GM19372 (cell line): ENCODE data around the gene TMPRSS6.

Source experiments
- ATAC-seq: cut with Tn5 transposase; IDR thresholded peaks from one replicate; pipeline ENCODE4 v1.9.1; 2021; ENCODE audit warnings: mild to moderate bottlenecking, low read depth, moderate library complexity; ENCODE audit not compliant: unreplicated experiment

The TMPRSS6 gene

GRCh38 chr22:37119872-37120271 is 10.4 kb upstream of the TMPRSS6 start:
- ATAC-seq = no peak

DNA sequence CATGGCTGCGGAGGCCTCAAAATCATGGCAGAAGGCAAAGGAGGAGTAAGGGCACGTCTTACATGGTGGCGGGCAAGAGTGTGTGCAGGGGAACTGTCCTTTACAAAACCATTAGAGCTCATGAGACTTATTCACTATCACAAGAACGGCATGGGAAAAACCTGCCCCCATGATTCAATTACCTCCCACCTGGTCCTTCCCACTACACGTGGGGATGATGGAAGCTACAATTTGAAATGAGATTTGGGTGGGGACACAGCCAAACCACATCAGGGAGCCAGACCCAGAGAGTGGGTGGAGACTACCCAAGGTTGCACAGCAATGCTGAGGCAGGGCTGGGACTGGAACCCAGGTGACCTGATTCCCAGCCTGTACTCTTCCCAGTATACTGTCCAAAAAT is 8.6 kb upstream of the TMPRSS6 start:
- no peak for ATAC-seq

DNA sequence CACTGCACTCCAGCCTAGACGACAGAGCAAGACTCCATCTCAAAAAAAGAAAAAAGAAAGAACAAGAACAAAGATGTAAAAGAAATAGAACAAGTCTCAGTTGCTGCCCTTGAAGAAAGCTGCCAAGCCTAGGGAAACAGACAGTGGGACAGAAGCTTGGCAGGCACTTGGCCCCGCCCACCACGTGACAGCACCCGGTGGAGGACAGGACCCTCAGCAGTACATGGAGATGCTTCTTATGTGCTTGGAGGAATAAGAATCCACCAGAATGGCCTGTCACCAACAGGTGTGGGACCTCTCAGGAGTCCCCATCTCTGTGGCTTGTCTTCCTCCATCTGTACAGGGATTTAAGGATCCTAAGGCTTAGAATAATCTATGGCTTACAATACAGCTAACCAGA is 7.6 kb upstream of the TMPRSS6 start:
- ATAC-seq = no peak

DNA sequence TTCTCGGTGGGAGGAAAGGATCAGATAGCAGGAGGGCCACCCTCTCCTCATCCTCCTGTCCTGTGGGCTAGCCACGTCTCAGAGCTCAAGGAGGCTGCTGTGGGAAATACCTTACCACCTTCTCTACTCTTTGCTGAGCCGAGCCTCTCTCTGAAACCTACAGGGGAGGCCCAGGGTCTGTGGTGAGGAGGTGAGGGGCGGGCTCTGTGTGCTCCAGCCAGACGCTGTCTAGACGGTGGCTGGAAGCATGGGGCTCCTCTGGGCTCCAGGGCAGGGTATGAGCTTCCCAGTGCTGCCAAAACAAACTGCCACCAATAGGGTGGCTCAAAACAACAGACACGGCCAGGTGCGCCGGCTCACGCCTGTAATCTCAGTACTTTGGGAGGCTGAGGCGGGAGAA is 5.5 kb upstream of the TMPRSS6 start:
- no peak for ATAC-seq

DNA sequence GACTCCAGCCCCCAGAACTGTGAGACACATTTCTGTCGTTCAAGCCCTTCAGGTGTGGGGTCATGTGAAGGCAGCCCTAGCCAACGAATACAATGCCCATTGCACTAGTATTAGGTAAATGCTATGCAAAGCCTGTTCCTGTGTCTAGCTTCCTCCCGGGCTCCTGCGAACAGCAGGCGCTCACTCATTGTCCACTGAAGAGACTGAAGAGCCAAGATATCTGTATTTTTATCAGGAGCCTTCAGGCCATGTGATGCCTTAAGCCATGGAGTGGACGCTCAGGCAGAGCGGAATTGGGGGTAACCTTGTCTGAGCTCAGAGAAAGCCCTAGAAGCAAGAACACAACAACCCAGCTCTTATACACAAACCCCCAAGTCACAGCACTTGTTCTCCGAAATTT is 4.2 kb upstream of the TMPRSS6 start:
- ATAC-seq = no peak

DNA sequence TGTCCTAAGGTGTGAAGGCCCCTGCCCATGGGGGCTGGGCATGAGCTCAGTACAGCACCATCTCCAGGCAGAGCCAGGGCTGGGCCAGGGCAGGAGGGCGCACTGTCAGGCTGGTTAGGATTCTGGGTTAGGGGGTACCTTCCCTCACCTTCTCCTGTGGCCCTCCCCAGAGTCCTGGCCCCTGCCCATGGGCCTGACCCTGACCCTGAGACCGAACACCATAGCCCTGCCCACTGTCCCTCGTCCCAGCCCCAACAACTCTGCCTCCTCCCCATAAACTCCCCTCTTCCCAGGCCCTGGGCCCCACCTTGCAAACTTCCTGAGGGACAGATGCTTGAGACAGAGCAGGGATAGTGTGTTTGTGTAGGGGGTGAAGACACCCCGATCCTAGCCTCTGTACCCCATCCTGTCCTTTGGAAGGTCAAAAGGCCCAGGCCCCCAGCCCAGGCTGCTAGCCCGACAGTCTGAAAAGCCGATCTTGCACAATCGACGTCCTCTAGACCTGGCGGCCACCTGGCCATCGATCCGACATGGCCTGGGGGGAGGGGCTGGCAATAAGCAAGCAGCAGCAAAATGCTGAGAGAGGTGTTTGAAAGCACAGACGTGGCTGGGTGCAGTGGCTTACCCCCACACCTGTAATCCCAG is 2.7 kb upstream of the TMPRSS6 start:
- ATAC-seq = no peak

GRCh38 chr22:37111156-37111717 is 1.7 kb upstream of the TMPRSS6 start:
- no peak for ATAC-seq

GRCh38 chr22:37107816-37108621 is 1.5 kb downstream of the TMPRSS6 start:
- no peak for ATAC-seq

DNA sequence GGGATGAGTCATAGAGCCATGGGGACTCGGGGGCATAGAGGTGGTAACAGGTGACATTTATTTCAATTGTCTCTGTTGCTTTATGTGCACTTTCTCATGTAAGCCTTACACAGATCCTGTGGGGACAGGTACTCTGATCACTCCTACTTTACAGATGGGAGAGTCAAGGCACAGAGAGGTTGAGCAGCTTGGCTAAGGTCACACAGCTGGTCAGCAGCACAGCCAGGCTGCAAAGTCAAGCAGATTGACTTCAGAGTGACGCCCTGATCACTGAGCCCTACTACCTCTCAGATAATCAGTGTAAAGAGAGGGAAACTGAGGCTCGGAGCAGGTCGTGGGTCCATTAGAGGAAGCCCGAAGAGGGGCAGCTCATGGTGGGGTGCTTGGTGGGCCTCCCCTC is 3.5 kb downstream of the TMPRSS6 start:
- ATAC-seq = no peak

- ATAC-seq = no peak
Measured at GRCh38 chr22:37105154-37105553, 4.4 kb downstream of the TMPRSS6 start.

DNA sequence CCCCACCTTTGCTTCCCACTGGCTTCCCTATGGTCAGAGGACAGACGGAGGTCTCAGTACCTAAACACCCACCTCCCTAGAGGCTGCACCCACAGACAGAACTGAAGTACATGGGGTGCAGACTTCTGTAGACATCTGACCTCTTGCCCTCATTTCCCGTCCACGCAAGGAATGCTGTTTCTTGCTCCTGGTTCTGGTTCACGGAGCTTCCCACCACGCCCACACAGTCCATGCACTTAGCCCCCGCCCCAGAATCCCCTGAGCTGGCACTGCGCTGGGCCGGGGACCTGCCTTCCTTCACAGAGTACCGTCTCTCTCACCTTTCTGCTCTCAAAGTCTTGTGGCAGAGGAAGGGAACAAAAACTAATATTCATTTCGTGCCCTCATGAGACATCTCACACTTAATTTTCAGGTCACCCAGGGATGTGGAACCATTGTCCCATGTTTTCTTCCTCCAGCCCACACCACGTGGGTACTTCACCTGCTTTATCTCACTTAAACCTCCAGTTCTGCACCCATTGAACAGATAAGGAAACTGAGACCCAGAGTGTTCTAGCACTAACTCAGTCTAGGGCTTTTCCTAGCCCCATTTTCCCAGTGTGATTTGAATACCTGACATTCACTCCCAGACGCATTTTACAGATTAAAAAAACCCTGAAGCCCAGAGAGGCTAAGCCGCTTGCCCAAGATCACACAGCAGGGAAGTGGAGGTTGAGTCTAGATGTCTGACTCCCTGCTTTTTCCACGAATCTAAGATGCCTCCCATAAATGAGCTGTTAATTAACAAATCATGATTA is 5.7 kb downstream of the TMPRSS6 start:
- no peak for ATAC-seq

DNA sequence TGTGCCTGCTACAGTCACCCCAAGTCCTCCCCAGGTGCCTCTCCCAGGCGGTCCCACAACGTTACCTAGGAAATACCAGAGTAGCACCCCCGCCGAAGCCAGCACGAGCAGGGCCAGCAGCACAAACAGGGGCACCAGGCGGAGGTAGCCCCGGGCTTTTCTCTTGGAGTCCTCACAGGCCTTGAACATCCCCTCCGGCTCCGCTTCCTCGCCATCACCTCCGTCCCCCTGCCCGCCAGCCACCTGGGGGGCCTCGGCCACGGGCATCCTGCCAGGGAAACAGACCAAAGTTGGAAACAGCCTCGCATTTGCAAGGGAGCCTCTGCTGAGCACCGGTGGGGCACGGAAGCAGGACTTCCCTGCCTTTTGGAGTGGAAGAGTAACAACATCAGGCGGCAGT is 6.4 kb downstream of the TMPRSS6 start:
- no peak for ATAC-seq

GRCh38 chr22:37101311-37102066 is 8.0 kb downstream of the TMPRSS6 start:
- no peak for ATAC-seq

GRCh38 chr22:37100589-37101127 is 8.9 kb downstream of the TMPRSS6 start:
- no peak for ATAC-seq

GRCh38 chr22:37098976-37099591 is 10.4 kb downstream of the TMPRSS6 start:
- no peak for ATAC-seq

- ATAC-seq = no peak
Measured at GRCh38 chr22:37097346-37097745, 12.2 kb downstream of the TMPRSS6 start.

DNA sequence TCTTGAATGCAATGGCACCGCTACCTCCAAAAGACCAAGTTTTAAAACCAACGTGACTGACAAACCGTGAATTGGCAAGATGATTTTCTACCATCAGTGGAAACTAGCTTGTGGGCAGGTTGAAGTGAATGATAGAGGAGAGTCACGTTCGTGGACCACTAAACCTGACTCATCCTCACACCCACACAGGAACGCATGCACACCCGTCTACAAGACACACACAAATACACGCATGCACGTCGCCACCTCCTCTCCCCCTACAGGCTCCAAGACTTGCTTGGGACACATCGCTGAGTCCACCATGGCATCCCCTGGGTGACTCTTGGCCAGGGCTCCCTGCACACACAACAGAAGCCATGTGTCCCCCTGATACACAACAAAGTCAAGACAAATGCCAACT is 14.4 kb downstream of the TMPRSS6 start:
- ATAC-seq = no peak

DNA sequence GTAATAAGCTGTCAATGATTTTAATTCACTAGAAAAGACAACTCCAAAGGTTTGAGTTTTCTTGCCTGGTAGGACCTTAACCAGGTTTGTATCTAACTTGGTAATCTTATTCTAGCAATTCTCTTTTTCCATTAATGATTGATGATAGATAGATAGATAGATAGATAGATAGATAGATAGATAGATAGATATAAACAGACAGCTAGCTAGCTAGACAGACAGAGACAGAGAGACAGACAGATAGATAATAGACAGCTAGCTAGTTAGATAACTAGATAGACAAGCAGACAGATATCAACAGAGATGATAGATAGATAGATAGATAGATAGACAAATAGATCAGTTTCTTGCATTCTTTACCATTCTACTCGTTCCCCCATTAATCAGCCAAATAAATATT is 15.3 kb downstream of the TMPRSS6 start:
- ATAC-seq = no peak

- ATAC-seq = no peak
Measured at GRCh38 chr22:37092997-37093396, 16.5 kb downstream of the TMPRSS6 start.

- no peak for ATAC-seq
Measured at GRCh38 chr22:37091994-37092393, 17.5 kb downstream of the TMPRSS6 start.
